CD4-positive, alpha-beta T cell treated with Interleukin-2 at 100 ng/mL for 4 hours (primary cell): ENCODE results near the gene RPL7A.
"Not testable (repeated sequence)": the region's sequence is repeated elsewhere in the genome, so short reads cannot be mapped to it uniquely, and the experiment has no call there.

Source experiments
- DNase-seq: peaks from one replicate; pipeline ENCODE4 v3.0.0-alpha.2; 2020; ENCODE audit warnings: low spot score

The RPL7A gene

GRCh38 chr9:133389562-133389961, 41.5 kb downstream of the RPL7A start:
- DNase-seq, result no peak

- no peak for DNase-seq
Observed at GRCh38 chr9:133390713-133391112, 42.7 kb downstream of the RPL7A start.

- not testable (repeated sequence) for DNase-seq
Observed at GRCh38 chr9:133391449-133391848, 43.4 kb downstream of the RPL7A start.

- not testable (repeated sequence) for DNase-seq
Observed at GRCh38 chr9:133392308-133392707, 44.3 kb downstream of the RPL7A start.

- DNase-seq, result no peak
Observed at GRCh38 chr9:133393399-133393798, 45.4 kb downstream of the RPL7A start.

- DNase-seq, result no peak
Observed at GRCh38 chr9:133394687-133395271, 46.8 kb downstream of the RPL7A start.

GRCh38 chr9:133396952-133397351, 48.9 kb downstream of the RPL7A start:
- no peak for DNase-seq

- DNase-seq, result no peak
Observed at GRCh38 chr9:133397370-133397769, 49.4 kb downstream of the RPL7A start.

- no peak for DNase-seq
Observed at GRCh38 chr9:133397895-133398294, 49.9 kb downstream of the RPL7A start.

GRCh38 chr9:133400292-133400691, 52.3 kb downstream of the RPL7A start:
- DNase-seq, result no peak
